Gastroesophageal sphincter (tissue), 3 donors: ENCODE measurements around the gene SLC35A5.

Experiments used
- CTCF ChIP-seq, 4 experiments: fragments of 200-600 bp in 2 of 4; fragments of 450-650 bp in 2 of 4; sonication (generic) in 1 of 4; IDR thresholded peaks; one replicate each; pipeline ENCODE4 v1.5.1; 2017 to 2019; ENCODE audit warnings: antibody characterized with exemption in 4 of 4, mild to moderate bottlenecking in 2 of 4, moderate library complexity in 2 of 4
- EP300 ChIP-seq: sonication (generic); formaldehyde crosslinking; IDR thresholded peaks from one replicate; pipeline ENCODE4 v1.6.1; 2017; ENCODE audit warnings: antibody characterized with exemption, mild to moderate bottlenecking
- POLR2A ChIP-seq, 2 donors: fragments of 450-650 bp; IDR thresholded peaks; one replicate each; pipeline ENCODE4 v1.6.1; 2017; ENCODE audit warnings: antibody characterized with exemption in 2 of 2, mild to moderate bottlenecking in 2 of 2, moderate library complexity in 1 of 2
- POLR2AphosphoS5 ChIP-seq: sonication (generic); formaldehyde crosslinking; IDR thresholded peaks from one replicate; pipeline ENCODE4 v1.6.1; 2017; ENCODE audit warnings: antibody characterized with exemption

- no peak for TF ChIP-seq CTCF (IDR thresholded peaks at IDR 0.05)
- TF ChIP-seq POLR2A (IDR thresholded peaks at IDR 0.05), result no peak
- no peak for TF ChIP-seq POLR2AphosphoS5
- TF ChIP-seq EP300, result no peak
Measured at GRCh38 chr3:112598731-112599130, 36.9 kb downstream of the SLC35A5 start.
